ENCODE measurements around the gene ITGB1BP2. TPM values are rescaled to one million over a fixed set of nuclear protein-coding genes. Genes with fewer than 3 reads are reported as not detected.

Gene ITGB1BP2
- total RNA-seq, 4 donors from 2014 or later = 0.66 to 20.1 (median 6.2) TPM

- Histone ChIP-seq H3K4me1 (peaks cover 0 to 31% (median 6%) of the 10 kb centered on the region in 4 donors), H3K4me3 (peak overlapping the region; percentile 28 to 69 (median 58)), H3K27ac (peak overlapping the region; percentile 82 to 94 (median 88)), H3K36me3 (no peaks in the 10 kb centered on the region), H3K27me3 (no peaks in the 10 kb centered on the region), H3K9me3 (no peaks in the 10 kb centered on the region)
- TF ChIP-seq EP300 (IDR thresholded peaks at IDR 0.05) (no peak), CTCF (IDR thresholded peaks at IDR 0.05) (no peak), POLR2A (IDR thresholded peaks at IDR 0.05) (no peak)
- 19 to 53% methylated on average over 16 of the region's 16 CpGs for WGBS, 2 donors
- DNase-seq (ENCODE audit: low spot score in 2 of 2) = no peak
These were observed 18.8 kb upstream of the ITGB1BP2 start for GRCh38 chrX:71282514-71283402.

DNA sequence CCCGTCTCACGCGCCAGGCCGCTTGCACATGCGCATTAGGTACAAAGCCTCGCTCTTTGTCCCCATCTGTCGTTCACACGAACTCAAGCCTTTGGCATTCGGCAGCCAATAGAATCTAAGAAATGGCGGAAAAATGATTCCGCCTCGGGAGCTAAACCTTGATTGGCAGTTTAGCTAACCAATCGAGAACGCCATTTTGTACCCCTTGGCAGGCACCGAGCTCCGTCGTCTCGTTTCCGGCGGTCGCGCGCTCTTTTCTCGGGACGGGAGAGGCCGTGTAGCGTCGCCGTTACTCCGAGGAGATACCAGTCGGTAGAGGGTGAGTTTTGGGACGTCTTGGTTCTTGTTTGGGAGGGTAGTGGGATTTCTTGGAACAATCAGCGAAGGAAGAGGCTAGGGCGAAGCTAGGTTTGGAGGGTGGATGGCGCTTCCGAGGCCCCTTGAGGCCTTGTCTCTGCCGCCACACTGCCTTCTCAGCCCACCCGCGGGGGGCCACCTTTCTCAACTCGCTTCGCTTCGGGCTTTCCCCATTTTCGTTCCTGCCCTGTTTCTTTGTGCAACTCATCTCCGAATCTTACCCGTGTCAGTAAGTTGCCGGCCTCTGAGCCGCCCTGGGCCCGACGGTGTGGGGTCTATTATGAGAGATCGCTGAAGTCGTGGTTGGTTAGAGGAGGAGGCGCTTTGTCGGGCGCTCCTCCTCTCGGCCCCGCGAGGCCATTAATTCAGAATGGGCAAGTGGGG, 18.0 kb upstream of the ITGB1BP2 start, which contains the start of gene NONO:
Gene NONO (plus strand): TSS at position 233 of the 741 bp plus-strand sequence. CDS start 7,003 bp downstream, outside the sequence.
- H3K4me1 ChIP-seq = peaks cover 0 to 32% (median 6%) of the 10 kb centered on the region in 4 donors
- TF ChIP-seq CTCF (IDR thresholded peaks at IDR 0.05) (peak in 3 of 5 experiments; percentile 3 to 23 (median 10)), POLR2A (IDR thresholded peaks at IDR 0.05) (peak; percentile 61 to 75), EP300 (IDR thresholded peaks at IDR 0.05) (peak in 1 of 2 donors; percentile 94)
- peak; percentile 62 to 86 for DNase-seq (ENCODE audit: low spot score in 2 of 2)
- H3K4me3 ChIP-seq = peak within 1 kb of the TSS; percentile 43 to 69 (median 58)
- H3K9me3 ChIP-seq = no peaks in the 10 kb centered on the region
- H3K36me3 ChIP-seq = no peaks in the 10 kb centered on the region
- H3K27ac ChIP-seq = peak within 1 kb of the TSS; percentile 82 to 94 (median 88)
- no peaks in the 10 kb centered on the region for H3K27me3 ChIP-seq
- 0 to 50% methylated on average over 45 to 57 of the region's 57 CpGs for WGBS, 2 donors

GRCh38 chrX:71285929-71286328, 15.6 kb upstream of the ITGB1BP2 start:
- H3K4me1 ChIP-seq = peaks cover 0 to 42% (median 6%) of the 10 kb centered on the region in 4 donors

GRCh38 chrX:71291381-71291780, 10.2 kb upstream of the ITGB1BP2 start:
- Histone ChIP-seq H3K27ac (no peak overlapping the region), H3K9me3 (no peaks in the 10 kb centered on the region), H3K27me3 (no peaks in the 10 kb centered on the region), H3K4me3 (no peak overlapping the region), H3K36me3 (peaks cover 0 to 50% (median 6%) of the 10 kb centered on the region in 3 donors), H3K4me1 (peaks cover 0 to 25% (median 3%) of the 10 kb centered on the region in 4 donors)
- TF ChIP-seq EP300 (IDR thresholded peaks at IDR 0.05) (no peak), CTCF (IDR thresholded peaks at IDR 0.05) (no peak), POLR2A (IDR thresholded peaks at IDR 0.05) (no peak)
- DNase-seq (ENCODE audit: low spot score in 2 of 2) = no peak
- 66 to 72% methylated on average over 6 of the region's 6 CpGs for WGBS, 2 donors

More at GRCh38 chrX:71285929-71286328, 15.6 kb upstream of the ITGB1BP2 start:
- Histone ChIP-seq H3K9me3 (no peaks in the 10 kb centered on the region), H3K27ac (no peak overlapping the region), H3K36me3 (peaks cover 0 to 4% (median 0%) of the 10 kb centered on the region in 3 donors), H3K4me3 (no peak overlapping the region), H3K27me3 (no peaks in the 10 kb centered on the region)
- no peak for DNase-seq (ENCODE audit: low spot score in 2 of 2)
- TF ChIP-seq POLR2A (IDR thresholded peaks at IDR 0.05) = no peak

GRCh38 chrX:71292669-71293365, 8.7 kb upstream of the ITGB1BP2 start:
- Histone ChIP-seq H3K36me3 (peaks cover 0 to 65% (median 6%) of the 10 kb centered on the region in 3 donors), H3K4me3 (no peak overlapping the region), H3K4me1 (peaks cover 0 to 15% (median 0%) of the 10 kb centered on the region in 4 donors), H3K27ac (no peak overlapping the region), H3K27me3 (no peaks in the 10 kb centered on the region), H3K9me3 (no peaks in the 10 kb centered on the region)
- WGBS, 2 donors = 80 to 91% methylated on average over 6 to 7 of the region's 7 CpGs
- TF ChIP-seq CTCF (IDR thresholded peaks at IDR 0.05) (no peak), POLR2A (IDR thresholded peaks at IDR 0.05) (no peak), EP300 (IDR thresholded peaks at IDR 0.05) (no peak)
- DNase-seq (ENCODE audit: low spot score in 2 of 2) = no peak

All from tibial nerve (tissue), 4 donors.